Measurements from ENCODE around the gene ZDHHC22. TPM values are rescaled to one million over a fixed set of nuclear protein-coding genes. Genes with fewer than 3 reads are reported as not detected.

Gene ZDHHC22
- total RNA-seq, 1 donor from 2014 or later: 0.16 TPM

DNA sequence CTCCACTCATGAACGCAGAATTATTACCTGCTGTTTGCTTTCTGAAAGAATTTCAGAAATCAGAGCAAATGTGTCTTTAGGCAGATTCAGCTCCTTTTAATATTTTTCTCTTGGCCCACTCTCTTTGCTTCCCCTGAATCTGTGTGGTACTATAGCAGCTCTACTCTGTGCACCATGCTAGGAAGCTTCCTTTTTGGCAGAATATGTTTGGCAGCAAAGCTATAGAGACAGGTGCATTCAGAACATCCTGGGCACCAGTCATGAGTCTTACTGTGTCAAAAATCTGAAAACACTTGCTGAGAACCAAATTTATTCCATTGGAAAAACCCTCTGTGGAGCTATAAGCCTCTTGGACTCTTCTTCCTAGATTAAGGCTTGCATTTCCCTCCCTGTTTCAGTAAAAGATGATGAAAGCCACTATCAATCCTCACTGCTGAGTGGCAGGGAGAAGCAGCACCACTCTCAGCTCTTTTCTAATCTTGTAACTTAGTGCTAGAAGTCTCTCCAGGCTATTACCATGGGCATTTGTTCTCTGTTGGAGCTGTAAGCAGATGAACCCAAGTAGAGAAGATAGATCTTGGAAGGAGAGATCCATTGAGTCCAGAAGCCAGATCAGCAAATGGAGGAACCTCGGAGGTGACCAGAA, 25.3 kb downstream of the ZDHHC22 start:
- Mint-ChIP-seq H3K9me3 (ENCODE audit: unreplicated experiment) (no peaks in the 10 kb centered on the region), H3K4me1 (ENCODE audit: unreplicated experiment) (no peaks in the 10 kb centered on the region), H3K4me3 (ENCODE audit: unreplicated experiment) (no peak overlapping the region), H3K36me3 (ENCODE audit: unreplicated experiment) (peaks cover 34% of the 10 kb centered on the region), H3K27me3 (ENCODE audit: unreplicated experiment) (no peaks in the 10 kb centered on the region), H3K27ac (ENCODE audit: unreplicated experiment) (no peak overlapping the region)
- TF ChIP-seq, protein P1, sequence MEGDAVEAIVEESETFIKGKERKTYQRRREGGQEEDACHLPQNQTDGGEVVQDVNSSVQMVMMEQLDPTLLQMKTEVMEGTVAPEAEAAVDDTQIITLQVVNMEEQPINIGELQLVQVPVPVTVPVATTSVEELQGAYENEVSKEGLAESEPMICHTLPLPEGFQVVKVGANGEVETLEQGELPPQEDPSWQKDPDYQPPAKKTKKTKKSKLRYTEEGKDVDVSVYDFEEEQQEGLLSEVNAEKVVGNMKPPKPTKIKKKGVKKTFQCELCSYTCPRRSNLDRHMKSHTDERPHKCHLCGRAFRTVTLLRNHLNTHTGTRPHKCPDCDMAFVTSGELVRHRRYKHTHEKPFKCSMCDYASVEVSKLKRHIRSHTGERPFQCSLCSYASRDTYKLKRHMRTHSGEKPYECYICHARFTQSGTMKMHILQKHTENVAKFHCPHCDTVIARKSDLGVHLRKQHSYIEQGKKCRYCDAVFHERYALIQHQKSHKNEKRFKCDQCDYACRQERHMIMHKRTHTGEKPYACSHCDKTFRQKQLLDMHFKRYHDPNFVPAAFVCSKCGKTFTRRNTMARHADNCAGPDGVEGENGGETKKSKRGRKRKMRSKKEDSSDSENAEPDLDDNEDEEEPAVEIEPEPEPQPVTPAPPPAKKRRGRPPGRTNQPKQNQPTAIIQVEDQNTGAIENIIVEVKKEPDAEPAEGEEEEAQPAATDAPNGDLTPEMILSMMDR (IDR thresholded peaks at IDR 0.05): no peak
- DNase-seq (ENCODE audit: extremely low spot score, unreplicated experiment): no peak

DNA sequence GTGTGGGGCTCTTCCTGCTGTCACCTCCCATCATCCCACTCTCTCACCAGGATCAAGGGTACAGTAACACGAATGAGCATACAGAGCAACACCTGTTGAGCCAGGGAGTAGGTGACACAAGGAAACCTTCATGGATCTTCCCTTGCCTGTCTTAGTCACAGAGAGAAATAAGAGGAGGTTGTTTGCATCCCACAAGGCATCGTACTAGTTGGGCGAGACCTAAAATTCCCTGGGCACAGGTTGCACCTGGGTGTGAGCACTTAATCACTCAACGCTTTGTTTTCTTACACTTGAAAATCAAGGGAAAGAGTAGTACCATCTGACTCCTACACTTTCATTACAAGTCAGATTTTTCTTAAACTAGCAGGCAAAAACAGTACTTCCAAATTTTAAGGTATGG, 27.0 kb downstream of the ZDHHC22 start:
- no peaks in the 10 kb centered on the region for H3K27me3 Mint-ChIP-seq (ENCODE audit: unreplicated experiment)
- H3K36me3 Mint-ChIP-seq (ENCODE audit: unreplicated experiment): peaks cover 39% of the 10 kb centered on the region
- H3K4me3 Mint-ChIP-seq (ENCODE audit: unreplicated experiment): no peak overlapping the region

DNA sequence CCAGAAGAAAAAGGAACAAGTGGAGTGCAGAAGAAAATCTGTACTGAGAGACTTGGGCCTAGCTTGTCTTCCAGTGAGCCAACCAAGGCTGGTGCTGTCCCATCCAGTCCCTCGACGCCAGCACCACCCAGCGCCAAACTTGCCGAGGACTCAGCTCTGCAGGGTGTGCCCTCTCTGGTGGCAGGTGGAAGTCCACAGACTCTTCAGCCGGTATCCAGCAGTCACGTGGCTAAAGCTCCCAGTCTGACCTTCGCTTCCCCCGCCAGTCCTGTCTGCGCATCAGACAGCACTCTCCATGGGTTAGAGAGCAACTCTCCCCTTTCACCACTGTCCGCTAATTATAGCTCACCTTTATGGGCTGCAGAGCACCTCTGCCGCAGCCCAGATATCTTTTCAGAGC, 27.9 kb downstream of the ZDHHC22 start:
- no peak for DNase-seq (ENCODE audit: extremely low spot score, unreplicated experiment)
- peaks cover 40% of the 10 kb centered on the region for H3K36me3 Mint-ChIP-seq (ENCODE audit: unreplicated experiment)
- H3K4me3 Mint-ChIP-seq (ENCODE audit: unreplicated experiment): no peak overlapping the region
- no peaks in the 10 kb centered on the region for H3K9me3 Mint-ChIP-seq (ENCODE audit: unreplicated experiment)
- TF ChIP-seq, protein P1 (IDR thresholded peaks at IDR 0.05): no peak
- H3K4me1 Mint-ChIP-seq (ENCODE audit: unreplicated experiment): peaks cover 5% of the 10 kb centered on the region
- H3K27me3 Mint-ChIP-seq (ENCODE audit: unreplicated experiment): no peaks in the 10 kb centered on the region
- no peak overlapping the region for H3K27ac Mint-ChIP-seq (ENCODE audit: unreplicated experiment)

More for the DNA sequence above, 27.0 kb downstream of the ZDHHC22 start:
- DNase-seq (ENCODE audit: extremely low spot score, unreplicated experiment): no peak
- TF ChIP-seq, protein P1 (IDR thresholded peaks at IDR 0.05): no peak
- Mint-ChIP-seq H3K27ac (ENCODE audit: unreplicated experiment) (no peak overlapping the region), H3K9me3 (ENCODE audit: unreplicated experiment) (no peaks in the 10 kb centered on the region), H3K4me1 (ENCODE audit: unreplicated experiment) (peaks cover 5% of the 10 kb centered on the region)

DNA sequence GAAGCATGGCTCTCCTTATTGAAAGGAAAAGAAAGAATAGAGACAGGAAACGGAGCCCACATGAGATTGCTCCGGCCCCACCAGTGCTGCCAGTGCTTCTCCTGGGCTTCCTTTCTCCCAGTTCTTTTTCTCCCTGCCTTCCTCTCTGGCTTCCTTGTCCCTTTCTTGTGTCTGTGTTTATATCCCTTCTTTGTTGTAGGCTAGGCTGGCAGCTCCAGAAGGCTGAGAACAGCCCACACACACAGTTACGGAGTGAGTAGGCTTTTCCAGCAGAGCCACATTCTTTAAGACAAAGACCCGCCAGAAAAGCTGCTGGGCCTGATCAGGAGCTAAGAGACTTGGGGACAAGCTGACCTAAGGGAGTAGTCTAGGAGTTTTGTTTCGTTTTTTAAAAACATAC, 30.6 kb downstream of the ZDHHC22 start:
- peaks cover 5% of the 10 kb centered on the region for H3K4me1 Mint-ChIP-seq (ENCODE audit: unreplicated experiment)
- peak overlapping the region; percentile 54 for H3K27ac Mint-ChIP-seq (ENCODE audit: unreplicated experiment)
- TF ChIP-seq, protein P1 (IDR thresholded peaks at IDR 0.05): no peak
- H3K36me3 Mint-ChIP-seq (ENCODE audit: unreplicated experiment): peaks cover 49% of the 10 kb centered on the region
- no peaks in the 10 kb centered on the region for H3K27me3 Mint-ChIP-seq (ENCODE audit: unreplicated experiment)
- no peak for DNase-seq (ENCODE audit: extremely low spot score, unreplicated experiment)
- no peaks in the 10 kb centered on the region for H3K9me3 Mint-ChIP-seq (ENCODE audit: unreplicated experiment)
- no peak overlapping the region for H3K4me3 Mint-ChIP-seq (ENCODE audit: unreplicated experiment)

DNA sequence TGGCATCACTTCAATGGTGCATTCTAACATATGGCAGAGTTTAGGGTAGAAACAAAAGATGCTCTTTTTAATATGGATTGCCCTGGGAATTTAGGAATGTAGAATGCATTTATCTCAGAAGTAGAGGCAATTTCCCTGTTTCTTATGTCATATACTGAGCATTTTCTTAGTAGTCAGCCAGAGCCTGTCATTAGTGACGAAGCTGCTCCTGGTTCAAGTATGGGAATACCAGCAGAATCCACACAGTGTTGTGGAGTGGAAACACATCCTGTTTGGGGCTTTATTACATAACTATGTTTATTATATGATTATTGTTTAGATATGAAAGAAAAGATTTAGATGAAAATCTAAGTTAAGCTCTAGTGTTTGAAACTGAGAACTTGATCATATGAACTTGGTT, 31.3 kb downstream of the ZDHHC22 start:
- TF ChIP-seq, protein P1 (IDR thresholded peaks at IDR 0.05): no peak
- H3K27ac Mint-ChIP-seq (ENCODE audit: unreplicated experiment): no peak overlapping the region
- H3K36me3 Mint-ChIP-seq (ENCODE audit: unreplicated experiment): peaks cover 47% of the 10 kb centered on the region
- H3K27me3 Mint-ChIP-seq (ENCODE audit: unreplicated experiment): no peaks in the 10 kb centered on the region
- DNase-seq (ENCODE audit: extremely low spot score, unreplicated experiment): no peak
- no peaks in the 10 kb centered on the region for H3K9me3 Mint-ChIP-seq (ENCODE audit: unreplicated experiment)
- no peak overlapping the region for H3K4me3 Mint-ChIP-seq (ENCODE audit: unreplicated experiment)
- H3K4me1 Mint-ChIP-seq (ENCODE audit: unreplicated experiment): peaks cover 5% of the 10 kb centered on the region

Measured in osteocyte (in vitro differentiated cells).